IMR-90 (cell line): ENCODE measurements around the gene TRIM26.

Source experiments
- BHLHE40 ChIP-seq: fragments of 150-350 bp; IDR thresholded peaks from 2 replicates; pipeline ENCODE4 v1.6.1; 2016; ENCODE audit warnings: mild to moderate bottlenecking, low read depth, low read length
- CTCF ChIP-seq: conservative IDR thresholded peaks from 2 replicates; pipeline ENCODE4 v1.5.1; 2012; ENCODE audit warnings: mild to moderate bottlenecking, low read depth, low read length, improper control_type of control experiment
- FOS ChIP-seq: fragments of 150-350 bp; IDR thresholded peaks from 2 replicates; pipeline ENCODE4 v1.6.1; 2016; ENCODE audit warnings: low read depth, low read length
- MAFK ChIP-seq: IDR thresholded peaks from 2 replicates; pipeline ENCODE4 v1.6.1; 2012; ENCODE audit warnings: low read depth, low read length, improper control_type of control experiment
- POLR2A ChIP-seq: IDR thresholded peaks from 2 replicates; pipeline ENCODE4 v1.6.1; 2012; ENCODE audit warnings: mild to moderate bottlenecking, low read depth, low read length
- RAD21 ChIP-seq: IDR thresholded peaks from 2 replicates; pipeline ENCODE4 v1.6.1; 2012; ENCODE audit warnings: low read length, improper control_type of control experiment
- RFX5 ChIP-seq: IDR thresholded peaks from 2 replicates; pipeline ENCODE4 v1.8.0; 2012; ENCODE audit warnings: low read depth, mild to moderate bottlenecking, low read length, moderate library complexity
- SMC3 ChIP-seq: fragments of 150-350 bp; IDR thresholded peaks from 2 replicates; pipeline ENCODE4 v1.6.1; 2016; ENCODE audit warnings: low read depth, mild to moderate bottlenecking, antibody characterized with exemption, low read length, moderate library complexity

GRCh38 chr6:30184417-30185031 lies 28.7 kb downstream of the TRIM26 start:
- no peak for TF ChIP-seq CTCF
- TF ChIP-seq POLR2A: no peak
- TF ChIP-seq MAFK: no peak
- TF ChIP-seq RAD21: no peak
- no peak for TF ChIP-seq SMC3
- no peak for TF ChIP-seq BHLHE40
- no peak for TF ChIP-seq RFX5
- no peak for TF ChIP-seq FOS
